DND-41 (cell line): ENCODE data around the gene GSDMA.

Source experiments
- EZH2 ChIP-seq: IDR thresholded peaks from 3 replicates; pipeline ENCODE4 v1.6.1; 2012; ENCODE audit warnings: borderline replicate concordance, low read depth, mild to moderate bottlenecking, moderate library complexity, low read length, inconsistent platforms; ENCODE audit not compliant: severe bottlenecking
- TF ChIP-seq, protein P1 (sequence below): IDR thresholded peaks from 2 replicates; pipeline ENCODE4 v1.5.1; 2012; ENCODE audit warnings: borderline replicate concordance, low read length, moderate library complexity, mild to moderate bottlenecking; ENCODE audit not compliant: poor library complexity, severe bottlenecking; ENCODE audit errors: extremely low read depth

- TF ChIP-seq, protein P1, sequence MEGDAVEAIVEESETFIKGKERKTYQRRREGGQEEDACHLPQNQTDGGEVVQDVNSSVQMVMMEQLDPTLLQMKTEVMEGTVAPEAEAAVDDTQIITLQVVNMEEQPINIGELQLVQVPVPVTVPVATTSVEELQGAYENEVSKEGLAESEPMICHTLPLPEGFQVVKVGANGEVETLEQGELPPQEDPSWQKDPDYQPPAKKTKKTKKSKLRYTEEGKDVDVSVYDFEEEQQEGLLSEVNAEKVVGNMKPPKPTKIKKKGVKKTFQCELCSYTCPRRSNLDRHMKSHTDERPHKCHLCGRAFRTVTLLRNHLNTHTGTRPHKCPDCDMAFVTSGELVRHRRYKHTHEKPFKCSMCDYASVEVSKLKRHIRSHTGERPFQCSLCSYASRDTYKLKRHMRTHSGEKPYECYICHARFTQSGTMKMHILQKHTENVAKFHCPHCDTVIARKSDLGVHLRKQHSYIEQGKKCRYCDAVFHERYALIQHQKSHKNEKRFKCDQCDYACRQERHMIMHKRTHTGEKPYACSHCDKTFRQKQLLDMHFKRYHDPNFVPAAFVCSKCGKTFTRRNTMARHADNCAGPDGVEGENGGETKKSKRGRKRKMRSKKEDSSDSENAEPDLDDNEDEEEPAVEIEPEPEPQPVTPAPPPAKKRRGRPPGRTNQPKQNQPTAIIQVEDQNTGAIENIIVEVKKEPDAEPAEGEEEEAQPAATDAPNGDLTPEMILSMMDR: no peak
- TF ChIP-seq EZH2: no peak
Observed at GRCh38 chr17:39995438-39995837, 32.6 kb downstream of the GSDMA start.
